GM13976 (cell line): ENCODE measurements around the gene GANC.

Experiments
- DNase-seq: peaks from one replicate; pipeline ENCODE4 v3.0.0; 2012; ENCODE audit warnings: low spot score
- CTCF ChIP-seq: IDR thresholded peaks from 2 replicates; pipeline ENCODE4 v1.5.1; 2012; ENCODE audit warnings: borderline replicate concordance, mild to moderate bottlenecking; ENCODE audit not compliant: insufficient read depth; ENCODE audit errors: extremely low read depth, missing control alignments, control extremely low read depth
- in situ Hi-C: fragments of 300-500 bp; cut with MboI; formaldehyde crosslinking; loops from one replicate; pipeline ENCODE4 v1.12.0; 2022; ENCODE audit warnings: low sequenced_read_pairs, mixed read lengths, inconsistent platforms; ENCODE audit not compliant: unreplicated experiment

The GANC gene

GRCh38 chr15:42402455-42403205 is 129.6 kb downstream of the GANC start:
- no peak for TF ChIP-seq CTCF
- DNase-seq: no peak
- in situ Hi-C loops: no loop called here

- TF ChIP-seq CTCF: no peak
- DNase-seq: no peak
- in situ Hi-C loops: no loop called here
Observed at GRCh38 chr15:42403389-42403788, 130.4 kb downstream of the GANC start.

- in situ Hi-C loops: no loop called here
Observed at GRCh38 chr15:42404461-42405235, 131.6 kb downstream of the GANC start.

GRCh38 chr15:42405863-42406482 is 133.0 kb downstream of the GANC start:
- DNase-seq: no peak
- TF ChIP-seq CTCF: no peak
- in situ Hi-C loops: no loop called here

More at GRCh38 chr15:42404461-42405235, 131.6 kb downstream of the GANC start:
- TF ChIP-seq CTCF: no peak
- DNase-seq: no peak
